Stomach smooth muscle (tissue), 2 donors: Measurements from ENCODE around the gene UGT1A8.

ENCODE experiments used
- H3K27ac ChIP-seq: one replicate; pipeline ENCODE4 v1.7.0; 2013; ENCODE audit warnings: mild to moderate bottlenecking, low read length, inconsistent platforms
- H3K27me3 ChIP-seq, 2 donors: one replicate each; pipeline ENCODE4 v1.7.0; 2013; ENCODE audit warnings: low read length in 2 of 2; ENCODE audit not compliant: insufficient read depth in 2 of 2, control insufficient read depth in 1 of 2
- H3K36me3 ChIP-seq, 2 donors: one replicate each; pipeline ENCODE4 v1.7.0; 2013; ENCODE audit warnings: low read length in 2 of 2; ENCODE audit not compliant: control insufficient read depth in 2 of 2, insufficient read depth in 2 of 2
- H3K4me1 ChIP-seq: one replicate; pipeline ENCODE4 v1.7.0; 2013; ENCODE audit warnings: low read length; ENCODE audit not compliant: control insufficient read depth, insufficient read depth
- H3K4me3 ChIP-seq, 2 donors: one replicate each; pipeline ENCODE4 v1.7.0; 2013; ENCODE audit warnings: low read length in 2 of 2
- H3K9ac ChIP-seq, 2 donors: one replicate each; pipeline ENCODE4 v1.7.0; 2013; ENCODE audit warnings: low read length in 2 of 2, mild to moderate bottlenecking in 1 of 2
- H3K9me3 ChIP-seq, 2 donors: one replicate each; pipeline ENCODE4 v1.7.0; 2013; ENCODE audit warnings: low read length in 2 of 2; ENCODE audit not compliant: control insufficient read depth in 2 of 2
- donor health status: healthy.
- donor health status: Pancreatic carcinoma.

Gene UGT1A8

DNA sequence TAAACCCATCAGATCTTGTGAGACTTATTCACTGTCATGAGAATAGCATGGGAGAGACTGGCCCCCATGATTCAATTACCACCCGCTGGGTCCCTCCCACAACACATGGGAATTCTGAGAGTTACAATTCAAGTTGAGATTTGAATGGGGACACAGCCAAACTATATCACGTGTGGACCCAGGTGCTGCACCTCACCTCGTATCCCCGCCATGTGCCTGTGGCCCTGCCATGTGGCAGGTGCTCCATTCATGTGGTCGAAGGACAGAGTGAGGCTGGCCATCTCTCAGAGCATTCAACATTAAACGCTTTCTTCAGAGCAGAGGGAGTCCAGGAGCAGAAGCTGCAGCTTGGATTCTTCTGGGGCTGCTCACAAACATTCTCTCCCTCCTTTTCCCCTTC is 193.0 kb downstream of the UGT1A8 start:
- Histone ChIP-seq H3K9ac (no peak overlapping the region), H3K27ac (no peak overlapping the region), H3K27me3 (peaks cover 3 to 9% of the 10 kb centered on the region in 2 donors), H3K36me3 (no peaks in the 10 kb centered on the region), H3K4me1 (no peaks in the 10 kb centered on the region), H3K4me3 (no peak overlapping the region), H3K9me3 (peaks cover 0 to 6% of the 10 kb centered on the region in 2 donors)

DNA sequence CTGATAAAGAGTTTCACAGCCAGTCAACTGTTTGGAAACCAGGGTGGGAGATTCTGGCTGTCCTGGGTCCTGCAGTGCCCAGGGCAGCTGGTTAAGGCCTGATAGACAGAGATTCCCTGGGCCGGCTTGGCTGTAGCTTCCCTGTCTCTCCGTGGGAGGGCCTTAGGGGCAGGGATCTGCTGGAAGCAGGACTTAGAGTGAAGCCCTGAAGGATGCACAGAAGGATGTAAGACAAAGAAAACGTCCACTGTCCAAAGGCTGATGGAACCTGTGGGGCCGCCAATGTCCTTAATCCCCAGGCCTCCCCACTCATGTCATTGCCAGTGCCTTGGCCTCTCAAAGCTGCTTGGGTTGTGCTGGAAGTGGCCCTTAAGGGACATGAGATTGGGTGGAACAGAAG is 193.7 kb downstream of the UGT1A8 start:
- no peak overlapping the region for H3K9ac ChIP-seq

DNA sequence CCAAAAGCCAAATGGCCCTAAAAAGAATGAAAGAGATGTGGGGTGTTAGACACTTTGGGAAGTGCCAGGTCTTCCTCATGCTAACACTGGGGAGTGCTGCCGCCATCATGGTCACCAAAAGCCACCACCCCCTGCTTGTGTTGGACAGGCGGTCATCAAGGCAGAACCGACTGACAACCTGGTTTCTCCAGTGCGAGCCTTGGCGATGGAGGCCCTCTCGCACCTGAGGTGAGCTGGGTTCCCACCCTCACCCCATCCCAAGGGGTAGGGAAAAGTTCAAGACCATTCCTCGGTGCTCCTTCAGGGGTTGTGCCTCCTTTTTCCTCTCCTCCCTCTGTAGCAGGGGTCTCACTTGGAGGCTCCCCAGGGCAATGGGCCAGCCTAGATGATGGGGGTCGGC is 194.3 kb downstream of the UGT1A8 start:
- H3K36me3 ChIP-seq = no peaks in the 10 kb centered on the region
- H3K27me3 ChIP-seq = peaks cover 3 to 9% of the 10 kb centered on the region in 2 donors
- H3K27ac ChIP-seq = no peak overlapping the region

More for the DNA sequence above, 193.7 kb downstream of the UGT1A8 start:
- Histone ChIP-seq H3K9me3 (peaks cover 0 to 6% of the 10 kb centered on the region in 2 donors), H3K4me1 (no peaks in the 10 kb centered on the region), H3K27me3 (peaks cover 3 to 9% of the 10 kb centered on the region in 2 donors), H3K4me3 (no peak overlapping the region), H3K36me3 (no peaks in the 10 kb centered on the region), H3K27ac (no peak overlapping the region)

DNA sequence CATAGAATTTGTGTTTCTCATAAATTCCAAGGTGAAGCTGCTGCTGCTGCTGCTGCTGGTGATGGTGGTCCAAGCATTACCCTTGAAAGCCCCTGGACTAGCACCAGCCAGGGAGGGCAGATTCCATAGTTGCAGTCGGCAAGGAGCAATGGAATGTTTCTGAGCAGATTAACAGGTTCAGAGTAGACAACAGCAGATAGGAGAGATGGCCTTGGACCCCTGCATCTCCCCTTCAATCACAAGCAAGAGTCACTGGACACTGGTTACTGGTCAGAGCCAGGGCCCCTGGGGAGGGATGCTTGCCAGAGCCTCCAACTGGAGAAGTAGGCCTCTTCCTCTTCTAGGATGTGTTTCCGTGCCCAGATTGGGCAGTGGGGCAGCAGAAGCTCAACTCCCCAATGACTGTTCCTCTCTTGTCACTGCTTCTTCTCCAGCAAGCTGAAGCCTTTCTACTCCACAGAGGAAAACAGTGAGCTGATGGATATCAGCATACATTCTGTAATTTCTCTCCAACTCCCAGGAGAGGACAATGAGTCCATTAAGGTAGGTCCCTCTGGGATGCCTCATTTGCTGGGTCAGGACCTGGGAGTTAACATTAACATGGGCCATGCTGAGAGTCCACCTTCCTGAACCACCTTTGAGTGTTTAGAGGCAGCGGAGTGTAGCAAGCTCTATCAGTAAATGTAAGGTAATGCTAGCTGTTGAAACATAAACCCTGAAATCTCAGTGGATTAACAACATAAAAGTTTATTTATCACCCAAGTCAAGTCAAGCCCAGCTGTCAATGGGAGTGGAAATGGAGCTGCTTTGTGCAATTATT is 196.0 kb downstream of the UGT1A8 start:
- H3K27ac ChIP-seq = no peak overlapping the region
- no peaks in the 10 kb centered on the region for H3K4me1 ChIP-seq
- no peak overlapping the region for H3K9ac ChIP-seq
- H3K27me3 ChIP-seq = peaks cover 0 to 6% of the 10 kb centered on the region in 2 donors
- no peaks in the 10 kb centered on the region for H3K9me3 ChIP-seq
- no peaks in the 10 kb centered on the region for H3K36me3 ChIP-seq
- no peak overlapping the region for H3K4me3 ChIP-seq

More for the DNA sequence above, 194.3 kb downstream of the UGT1A8 start:
- H3K4me3 ChIP-seq = no peak overlapping the region
- H3K9ac ChIP-seq = no peak overlapping the region
- no peaks in the 10 kb centered on the region for H3K4me1 ChIP-seq
- H3K9me3 ChIP-seq = peaks cover 0 to 6% of the 10 kb centered on the region in 2 donors

DNA sequence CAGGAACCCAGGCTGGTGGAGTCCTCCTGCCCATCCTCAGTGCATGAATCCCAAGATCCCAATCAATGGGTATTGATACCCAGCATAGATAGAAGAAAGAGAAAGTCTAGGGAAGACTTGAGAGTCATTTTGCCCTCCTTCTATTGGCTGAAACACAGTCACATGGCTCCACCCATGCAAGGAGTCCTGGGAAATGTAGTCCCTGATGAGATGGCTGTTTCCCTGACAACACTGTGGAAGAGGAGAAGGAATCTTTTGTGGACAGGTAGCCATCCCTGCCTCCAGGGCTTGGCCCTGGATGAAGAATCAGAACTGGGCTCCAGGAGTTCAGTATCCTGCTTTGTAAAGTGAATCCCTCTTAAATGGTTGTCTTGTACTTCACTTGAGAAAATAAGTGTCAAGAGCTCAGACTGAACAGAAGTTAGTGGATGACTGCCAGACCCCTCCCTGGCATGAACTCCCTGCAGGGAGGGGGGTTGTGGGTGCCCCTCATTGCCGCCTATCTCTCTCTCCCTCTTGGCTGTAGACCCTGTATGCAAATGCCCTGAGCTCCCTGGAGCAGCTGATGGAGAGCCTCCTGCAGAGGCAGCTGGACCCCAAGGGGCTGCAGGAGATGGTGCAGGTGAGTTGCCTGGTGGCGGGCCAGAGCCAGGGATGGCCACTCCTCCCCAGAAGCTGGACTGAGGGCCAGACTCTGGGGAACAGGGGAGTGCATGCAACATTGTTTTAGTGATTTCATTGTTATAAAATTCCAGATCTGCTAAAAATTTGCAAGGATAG is 196.8 kb downstream of the UGT1A8 start:
- H3K9ac ChIP-seq = no peak overlapping the region
- no peaks in the 10 kb centered on the region for H3K9me3 ChIP-seq
- no peaks in the 10 kb centered on the region for H3K36me3 ChIP-seq
- no peaks in the 10 kb centered on the region for H3K4me1 ChIP-seq
- peaks cover 0 to 3% of the 10 kb centered on the region in 2 donors for H3K27me3 ChIP-seq
- H3K4me3 ChIP-seq = no peak overlapping the region
- H3K27ac ChIP-seq = no peak overlapping the region

DNA sequence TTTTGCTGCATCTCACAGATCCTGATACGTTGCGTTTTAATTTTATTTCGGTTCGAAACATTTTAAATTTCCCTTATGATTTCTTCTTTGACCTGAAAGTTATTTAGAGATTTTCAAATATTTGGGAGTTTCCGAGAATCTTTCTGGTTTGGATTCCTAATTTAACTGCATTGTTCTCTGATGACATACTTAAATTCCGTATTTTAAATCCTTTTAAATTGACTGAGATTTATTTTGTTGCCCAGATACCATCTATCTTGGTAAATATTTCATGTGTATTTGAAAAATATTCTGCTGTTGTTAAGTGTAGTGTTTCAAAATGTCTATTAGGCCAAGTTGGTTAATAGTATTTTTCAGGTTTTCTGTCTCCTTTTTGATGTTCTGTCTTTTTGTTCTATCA is 198.4 kb downstream of the UGT1A8 start:
- Histone ChIP-seq H3K9ac (no peak overlapping the region), H3K27ac (no peak overlapping the region), H3K27me3 (peaks cover 0 to 5% of the 10 kb centered on the region in 2 donors), H3K4me3 (no peak overlapping the region), H3K4me1 (no peaks in the 10 kb centered on the region), H3K9me3 (no peaks in the 10 kb centered on the region), H3K36me3 (no peaks in the 10 kb centered on the region)

DNA sequence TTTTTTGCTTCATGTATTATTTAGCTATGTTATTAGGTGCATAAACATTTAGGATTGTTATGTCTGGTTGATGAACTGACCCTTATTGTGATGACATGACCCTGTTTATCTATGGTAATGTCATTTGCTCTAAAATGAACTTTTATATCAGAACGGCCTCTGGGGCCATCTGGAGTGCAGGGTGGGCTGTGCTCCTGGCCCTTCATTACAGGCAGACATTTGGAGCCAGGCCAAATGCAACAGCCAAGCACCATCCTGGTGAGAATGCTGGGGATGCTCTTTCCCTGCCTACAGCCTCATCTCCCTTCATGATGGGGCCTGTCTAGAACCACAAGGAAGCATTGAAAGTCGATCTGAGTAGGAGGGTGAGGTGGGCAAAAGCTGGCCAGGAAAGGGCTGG is 198.9 kb downstream of the UGT1A8 start:
- Histone ChIP-seq H3K36me3 (no peaks in the 10 kb centered on the region), H3K4me3 (no peak overlapping the region), H3K4me1 (no peaks in the 10 kb centered on the region), H3K9me3 (no peaks in the 10 kb centered on the region), H3K27me3 (peaks cover 0 to 3% of the 10 kb centered on the region in 2 donors), H3K27ac (no peak overlapping the region), H3K9ac (no peak overlapping the region)

DNA sequence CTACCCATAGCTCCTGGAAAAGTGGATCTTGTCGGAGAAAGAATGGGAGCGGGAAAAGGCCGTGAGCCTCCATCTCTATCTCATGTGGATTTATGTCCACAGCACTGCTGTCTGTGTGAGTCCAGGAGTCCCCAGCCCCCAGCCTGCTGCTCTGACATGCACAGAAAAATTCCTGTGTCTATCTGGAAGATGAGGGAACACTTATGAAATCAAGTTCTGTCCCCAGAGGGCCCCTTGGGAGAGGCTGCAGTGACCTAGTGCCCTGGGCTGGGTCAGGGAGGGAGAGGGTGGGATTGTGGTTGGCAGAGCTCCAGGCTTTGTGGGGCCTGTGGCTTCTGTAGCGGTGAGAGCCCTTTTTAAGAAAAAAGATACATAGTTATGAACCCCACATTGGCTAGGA is 199.3 kb downstream of the UGT1A8 start:
- Histone ChIP-seq H3K9ac (no peak overlapping the region), H3K4me3 (no peak overlapping the region), H3K27me3 (peaks cover 0 to 3% of the 10 kb centered on the region in 2 donors), H3K27ac (no peak overlapping the region), H3K9me3 (no peaks in the 10 kb centered on the region), H3K36me3 (no peaks in the 10 kb centered on the region), H3K4me1 (no peaks in the 10 kb centered on the region)

DNA sequence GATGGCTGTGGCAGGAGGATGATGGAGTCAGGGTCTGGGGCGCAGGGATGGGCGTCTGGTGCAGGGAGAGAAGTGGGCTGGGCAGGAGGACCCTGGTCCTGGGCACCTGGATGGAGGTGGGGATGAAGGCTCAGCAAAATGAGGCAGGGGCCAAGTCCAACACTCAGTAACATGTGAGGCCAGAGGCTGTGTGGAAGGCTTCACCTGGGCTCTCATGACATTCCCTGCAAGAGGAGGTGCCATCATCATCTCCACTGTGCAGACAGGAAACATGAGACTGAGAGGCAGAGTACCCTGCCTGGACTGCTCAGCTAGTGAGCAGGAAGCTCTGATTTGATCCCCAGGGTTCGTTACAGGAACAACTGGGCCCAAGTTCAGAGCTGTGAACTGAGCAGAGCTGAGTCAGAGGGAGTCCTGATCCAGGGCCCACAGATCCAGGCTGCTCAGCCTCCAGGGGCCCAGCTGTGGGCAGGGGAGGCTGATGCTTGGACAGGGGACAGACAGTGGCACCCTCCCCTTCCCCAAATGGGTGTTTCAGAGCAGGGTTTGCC is 200.0 kb downstream of the UGT1A8 start:
- H3K4me1 ChIP-seq = no peaks in the 10 kb centered on the region
- H3K9ac ChIP-seq = no peak overlapping the region
- H3K9me3 ChIP-seq = no peaks in the 10 kb centered on the region
- peaks cover 0 to 3% of the 10 kb centered on the region in 2 donors for H3K27me3 ChIP-seq
- no peaks in the 10 kb centered on the region for H3K36me3 ChIP-seq
- no peak overlapping the region for H3K27ac ChIP-seq
- no peak overlapping the region for H3K4me3 ChIP-seq

DNA sequence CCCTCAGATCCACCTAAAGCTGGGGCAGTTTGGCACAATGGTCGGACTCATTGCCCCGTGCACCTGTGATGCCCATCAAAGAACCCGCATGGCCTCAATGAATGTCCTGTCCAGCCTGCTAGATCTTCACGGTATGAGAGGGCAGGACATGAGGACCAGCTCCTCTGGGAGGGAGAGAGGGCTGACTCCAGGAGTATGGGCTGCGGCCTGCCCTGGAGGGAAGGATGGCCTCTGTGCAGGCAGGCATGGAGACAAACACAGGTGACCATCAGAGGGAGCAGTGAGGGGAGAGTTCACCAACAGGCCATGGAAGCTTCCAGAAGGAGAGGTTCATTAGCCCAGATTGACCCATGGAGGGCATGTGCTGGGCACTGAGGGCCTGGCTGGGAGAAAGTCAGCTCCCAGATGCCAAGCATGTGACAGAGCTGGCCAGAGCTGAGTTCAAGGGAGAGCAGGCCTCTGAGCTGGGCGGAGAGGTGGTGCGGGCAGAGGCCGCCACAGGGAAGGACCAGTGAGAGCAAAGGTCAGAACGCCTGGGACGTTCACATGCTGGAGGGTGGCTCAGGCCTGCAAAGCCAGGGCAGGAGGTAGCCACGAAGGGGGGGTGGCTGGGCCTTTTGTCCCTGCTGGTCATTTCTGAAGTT is 200.7 kb downstream of the UGT1A8 start:
- H3K4me1 ChIP-seq = no peaks in the 10 kb centered on the region
- H3K27ac ChIP-seq = no peak overlapping the region
- peaks cover 0 to 2% of the 10 kb centered on the region in 2 donors for H3K27me3 ChIP-seq
- H3K36me3 ChIP-seq = no peaks in the 10 kb centered on the region
- no peak overlapping the region for H3K4me3 ChIP-seq
- no peaks in the 10 kb centered on the region for H3K9me3 ChIP-seq
- H3K9ac ChIP-seq = no peak overlapping the region
